Measurements from ENCODE around the gene SCPEP1.

The SCPEP1 gene

DNA sequence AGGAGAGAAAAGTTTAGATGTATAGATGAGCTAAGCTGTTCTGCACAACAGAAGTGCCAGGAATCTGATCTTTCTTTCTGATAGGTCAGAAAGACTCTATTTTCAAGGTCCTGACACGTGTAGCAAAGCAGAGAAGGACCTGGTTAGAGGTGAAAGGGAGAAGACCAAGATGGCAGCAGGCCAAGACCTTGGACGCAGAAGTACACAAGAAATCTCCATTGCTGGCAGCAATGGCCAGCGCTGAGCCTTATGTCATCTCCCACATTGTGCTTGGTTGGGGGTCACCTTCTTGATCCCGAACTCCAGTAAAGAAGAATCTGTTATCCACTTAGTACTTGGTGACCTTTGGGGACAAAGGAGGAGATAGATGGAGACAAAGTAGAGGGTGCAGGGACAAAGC, 65.3 kb downstream of the SCPEP1 start:
- DNase-seq (ENCODE audit: low read depth in 3 of 3), result no peak

DNA sequence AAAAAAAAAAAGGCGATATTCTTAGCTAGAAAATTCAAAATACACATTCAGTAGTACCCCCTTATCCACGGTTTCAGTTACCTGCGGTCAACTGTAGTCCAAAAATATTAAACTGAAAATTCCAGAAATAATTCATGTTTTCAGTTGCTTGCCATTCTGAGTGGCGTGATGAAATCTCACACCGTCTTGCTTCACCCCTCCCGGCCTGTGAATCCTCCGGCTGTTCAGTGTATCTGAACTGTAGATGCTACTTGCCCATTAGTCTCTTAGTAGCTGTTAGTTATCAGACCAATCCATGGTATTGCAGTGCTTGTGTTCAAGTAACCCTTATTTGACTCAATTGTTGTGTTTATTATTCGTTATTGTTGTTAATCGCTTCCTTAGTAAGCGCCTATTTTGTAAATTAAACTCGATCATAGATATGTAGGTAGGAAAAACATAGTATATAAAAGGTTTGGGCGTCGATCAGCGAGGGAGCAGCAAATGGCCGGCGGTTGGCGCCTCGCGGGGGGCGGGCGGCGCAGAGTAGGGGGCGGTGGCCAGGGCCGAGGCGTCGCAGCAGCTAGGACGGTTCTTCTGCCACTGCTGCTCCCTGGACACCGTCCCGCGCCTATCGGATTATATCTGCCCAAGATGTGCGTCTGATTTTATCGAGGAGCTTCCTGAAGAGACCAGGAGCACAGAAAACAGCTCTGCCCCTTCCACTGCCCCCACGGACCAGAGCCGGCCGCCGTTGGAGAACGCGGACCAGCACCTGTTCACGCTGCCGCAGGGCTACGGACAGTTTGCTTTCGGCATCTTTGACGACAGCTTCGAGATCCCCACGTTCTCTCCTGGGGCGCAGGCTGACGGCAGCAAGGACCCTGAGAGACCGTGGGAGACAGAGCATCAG, 67.3 kb downstream of the SCPEP1 start:
- DNase-seq (ENCODE audit: low read depth in 3 of 3), result no peak

DNA sequence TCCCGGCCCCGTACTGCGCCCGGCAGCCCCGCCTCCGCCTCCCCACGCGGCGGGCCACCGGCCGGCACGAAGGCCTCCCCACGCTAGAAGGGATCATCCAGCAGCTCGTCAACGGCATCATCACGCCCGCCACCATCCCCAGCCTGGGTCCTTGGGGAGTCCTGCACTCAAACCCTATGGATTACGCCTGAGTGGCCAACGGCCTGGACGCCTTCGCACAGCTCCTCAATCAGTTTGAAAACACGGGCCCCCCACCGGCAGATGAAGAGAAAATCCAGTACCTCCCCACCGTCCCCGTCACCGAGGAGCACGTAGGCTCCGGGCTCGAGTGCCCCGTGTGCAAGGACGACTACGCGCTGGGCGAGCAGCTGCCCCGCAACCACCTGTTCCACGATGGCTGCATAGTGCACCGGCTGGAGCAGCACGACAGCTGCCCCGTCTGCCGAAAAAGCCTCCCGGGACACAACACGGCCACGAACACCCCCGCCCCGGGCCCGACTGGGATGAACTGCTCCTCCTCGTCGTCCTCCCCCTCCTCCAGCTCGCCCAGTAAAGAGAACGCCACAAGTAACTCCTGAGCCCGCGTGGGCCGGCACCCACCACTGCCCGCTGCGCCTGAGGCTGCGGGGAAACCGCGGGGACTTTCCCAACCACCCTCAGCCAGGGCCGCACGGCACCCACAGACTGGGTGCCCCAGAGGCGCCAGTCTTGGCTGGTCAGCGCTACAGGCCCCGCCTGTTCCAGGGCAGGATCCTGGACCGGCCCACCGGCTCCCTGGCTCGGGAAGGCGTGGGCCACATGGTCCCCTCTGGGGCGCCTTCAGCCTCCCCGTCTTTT, 68.2 kb downstream of the SCPEP1 start:
- peak in 1 of 3 donors; percentile 31 for DNase-seq (ENCODE audit: low read depth in 3 of 3)

DNA sequence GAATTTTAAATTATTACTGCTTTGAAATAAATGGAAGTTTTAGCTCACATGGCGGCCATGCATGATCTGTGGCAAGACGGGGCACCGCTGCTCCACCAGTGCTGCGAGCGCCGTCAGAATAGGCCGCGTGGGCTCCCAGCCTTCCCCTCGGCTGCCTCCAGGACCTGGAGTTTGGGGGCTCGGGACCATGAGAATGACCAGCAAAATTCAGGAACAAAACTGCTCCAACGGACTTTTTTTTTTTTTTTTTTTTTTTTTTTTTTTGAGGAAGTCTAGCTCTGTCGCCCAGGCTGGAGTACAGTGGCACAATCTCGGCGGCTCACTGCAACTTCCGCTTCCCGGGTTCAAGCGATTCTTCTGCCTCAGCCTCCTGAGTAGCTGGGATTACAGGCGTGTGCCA, 68.8 kb downstream of the SCPEP1 start:
- DNase-seq (ENCODE audit: low read depth in 3 of 3), result no peak

DNA sequence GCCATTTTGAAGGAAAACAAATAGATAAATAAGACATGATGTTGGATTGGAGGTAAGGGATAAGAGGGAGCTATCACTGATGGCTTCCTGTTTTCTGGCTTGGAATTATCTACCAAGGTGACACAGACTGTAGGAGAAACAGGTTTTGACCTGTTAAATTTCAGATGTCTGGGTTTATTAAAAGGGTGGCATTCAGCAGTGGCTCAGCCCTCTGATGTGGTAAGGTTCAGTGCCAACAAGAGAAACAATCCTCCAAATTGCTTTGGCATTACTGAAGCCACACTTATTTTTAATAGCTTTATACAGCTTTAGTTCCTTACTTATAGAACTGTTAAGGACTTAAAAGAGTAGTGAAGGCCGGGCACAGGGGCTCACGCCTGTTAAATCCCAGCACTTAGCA, 70.2 kb downstream of the SCPEP1 start:
- no peak for DNase-seq (ENCODE audit: low read depth in 3 of 3)

GRCh38 chr17:57050306-57050705, 72.4 kb downstream of the SCPEP1 start:
- DNase-seq (ENCODE audit: low read depth in 3 of 3), result no peak

DNA sequence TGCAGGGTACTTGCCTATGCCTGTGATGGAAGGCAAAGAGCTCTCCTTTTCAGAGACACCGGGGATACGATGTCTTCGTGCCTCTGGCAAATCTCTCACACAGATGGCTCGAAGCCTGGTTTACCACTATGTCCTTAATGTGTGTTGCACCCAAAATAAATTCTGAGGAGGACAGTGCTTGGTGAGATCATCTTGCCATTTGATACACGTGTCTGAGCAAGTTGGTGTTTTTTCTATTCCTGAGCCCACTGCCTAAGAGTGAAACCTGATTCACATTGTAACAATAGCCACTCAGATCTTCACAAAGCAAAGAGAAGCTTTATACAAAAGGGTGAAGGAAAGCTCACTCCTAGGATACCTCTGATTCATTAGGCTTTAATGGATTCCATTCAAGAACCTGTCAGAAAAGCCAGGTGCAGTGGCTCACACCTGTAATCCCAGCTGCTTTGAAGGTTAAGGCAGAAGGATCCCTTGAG, 74.0 kb downstream of the SCPEP1 start:
- DNase-seq (ENCODE audit: low read depth in 3 of 3), result no peak

Data from stimulated activated CD4-positive, alpha-beta T cell treated with anti-CD3 and anti-CD28 coated beads, TNF-alpha, amount 100 ng/mL, for 48 hours (primary cell).